OCI-LY7 (cell line): ENCODE results near the gene GATAD2B.

ENCODE experiments used
- EZH2phosphoT487 ChIP-seq: fragments of 200-600 bp; sonication (generic); IDR thresholded peaks from 2 replicates; pipeline ENCODE4 v1.6.1; 2018; ENCODE audit warnings: low read depth, borderline replicate concordance, mild to moderate bottlenecking, mixed run types, antibody characterized with exemption, low read length, moderate library complexity, mixed read lengths
- TF ChIP-seq, protein P1 (sequence below): fragments of 200-600 bp; sonication (generic); conservative IDR thresholded peaks from 2 replicates; pipeline ENCODE4 v1.5.1; 2014; ENCODE audit warnings: mild to moderate bottlenecking, antibody characterized with exemption, low read length, moderate library complexity, mixed read lengths

- TF ChIP-seq, protein P1, sequence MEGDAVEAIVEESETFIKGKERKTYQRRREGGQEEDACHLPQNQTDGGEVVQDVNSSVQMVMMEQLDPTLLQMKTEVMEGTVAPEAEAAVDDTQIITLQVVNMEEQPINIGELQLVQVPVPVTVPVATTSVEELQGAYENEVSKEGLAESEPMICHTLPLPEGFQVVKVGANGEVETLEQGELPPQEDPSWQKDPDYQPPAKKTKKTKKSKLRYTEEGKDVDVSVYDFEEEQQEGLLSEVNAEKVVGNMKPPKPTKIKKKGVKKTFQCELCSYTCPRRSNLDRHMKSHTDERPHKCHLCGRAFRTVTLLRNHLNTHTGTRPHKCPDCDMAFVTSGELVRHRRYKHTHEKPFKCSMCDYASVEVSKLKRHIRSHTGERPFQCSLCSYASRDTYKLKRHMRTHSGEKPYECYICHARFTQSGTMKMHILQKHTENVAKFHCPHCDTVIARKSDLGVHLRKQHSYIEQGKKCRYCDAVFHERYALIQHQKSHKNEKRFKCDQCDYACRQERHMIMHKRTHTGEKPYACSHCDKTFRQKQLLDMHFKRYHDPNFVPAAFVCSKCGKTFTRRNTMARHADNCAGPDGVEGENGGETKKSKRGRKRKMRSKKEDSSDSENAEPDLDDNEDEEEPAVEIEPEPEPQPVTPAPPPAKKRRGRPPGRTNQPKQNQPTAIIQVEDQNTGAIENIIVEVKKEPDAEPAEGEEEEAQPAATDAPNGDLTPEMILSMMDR, result no peak
- no peak for TF ChIP-seq EZH2phosphoT487
Measured at GRCh38 chr1:153841463-153841994, 81.2 kb downstream of the GATAD2B start.
